Measurements from ENCODE around the gene TMEM233.

The TMEM233 gene

GRCh38 chr12:119683413-119683812, 89.8 kb downstream of the TMEM233 start:
- DNase-seq: no peak

DNA sequence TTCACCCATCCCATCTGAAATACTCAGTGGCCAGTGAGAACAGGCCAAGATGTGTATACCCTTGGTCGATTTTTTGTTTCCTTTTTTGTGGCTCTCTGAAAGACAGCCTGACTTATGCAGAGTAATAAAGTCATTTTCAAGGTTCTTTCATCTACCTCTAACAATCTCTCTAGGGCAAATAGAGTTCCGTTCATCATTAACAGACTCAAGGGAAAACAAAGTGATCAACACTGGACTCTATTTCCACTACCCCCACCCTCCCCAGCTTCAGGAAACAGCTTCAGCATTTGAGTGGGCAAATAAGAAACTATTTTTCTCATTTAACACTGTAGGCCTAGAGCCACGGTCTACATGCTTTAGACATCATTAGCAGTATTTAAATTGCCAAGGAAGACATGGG, 90.2 kb downstream of the TMEM233 start:
- DNase-seq: no peak

DNA sequence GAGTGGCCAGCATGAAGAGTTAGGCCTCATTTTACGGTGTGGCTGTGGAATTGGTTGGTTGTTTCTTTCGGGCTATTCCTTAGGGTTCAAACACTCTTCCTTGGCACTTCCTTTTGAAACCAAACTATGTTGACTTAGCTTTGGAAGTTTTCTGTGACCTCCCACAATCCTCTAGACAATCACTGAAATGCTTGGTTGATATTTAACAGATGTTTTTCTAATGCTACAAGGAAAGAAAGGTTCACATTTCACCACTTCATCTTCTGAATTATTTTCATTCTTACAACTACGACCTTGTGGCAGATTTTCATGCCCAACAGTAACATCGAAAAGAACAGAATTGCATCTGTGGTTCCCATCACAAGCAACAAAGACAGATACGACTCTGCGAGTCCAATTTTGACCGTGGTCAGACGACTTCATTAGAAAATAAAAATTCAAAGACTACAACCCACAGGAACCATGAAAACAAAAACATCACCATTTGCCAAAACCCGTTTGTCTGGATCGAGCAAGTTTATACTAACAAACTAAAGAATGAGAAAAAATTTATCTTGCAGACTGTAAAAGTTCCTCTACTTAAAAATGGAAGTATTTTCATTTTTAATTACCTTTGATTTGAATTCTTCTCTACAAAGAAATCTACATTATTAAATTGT, 91.3 kb downstream of the TMEM233 start:
- DNase-seq: no peak

DNA sequence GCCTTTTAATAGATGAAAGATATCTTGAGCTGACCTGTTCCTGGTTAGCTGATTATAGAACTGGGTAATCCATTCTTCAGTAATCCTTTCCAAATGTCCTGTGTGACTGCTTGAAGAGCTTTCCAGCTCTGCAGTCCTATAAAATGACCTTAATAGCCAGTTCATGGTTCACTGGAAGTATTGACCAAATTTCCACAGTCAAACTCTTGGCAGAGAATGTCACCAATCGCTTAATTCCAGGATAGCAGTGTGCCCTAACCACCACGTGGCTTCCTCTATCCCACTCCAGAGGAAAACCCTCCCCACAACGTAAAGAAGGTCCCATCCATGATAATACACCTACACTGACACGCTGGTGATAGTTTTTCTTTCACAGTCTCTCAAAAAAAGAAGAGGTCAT, 91.8 kb downstream of the TMEM233 start:
- DNase-seq: no peak

- no peak for DNase-seq
Measured at GRCh38 chr12:119686355-119686754, 92.8 kb downstream of the TMEM233 start.

- no peak for DNase-seq
Measured at GRCh38 chr12:119686776-119687175, 93.2 kb downstream of the TMEM233 start.

GRCh38 chr12:119687406-119687805, 93.8 kb downstream of the TMEM233 start:
- no peak for DNase-seq

GRCh38 chr12:119687879-119688278, 94.3 kb downstream of the TMEM233 start:
- DNase-seq: no peak

- DNase-seq: no peak
Measured at GRCh38 chr12:119689935-119690500, 96.4 kb downstream of the TMEM233 start.

- no peak for DNase-seq
Measured at GRCh38 chr12:119691202-119691810, 97.7 kb downstream of the TMEM233 start.

- no peak for DNase-seq
Measured at GRCh38 chr12:119692410-119692809, 98.8 kb downstream of the TMEM233 start.
